Hematopoietic multipotent progenitor cell (in vitro differentiated cells): ENCODE data around the gene CHRM1. TPM values are rescaled to one million over a fixed set of nuclear protein-coding genes. Genes with fewer than 3 reads are reported as not detected.
A peak's percentile ranks its signal among the peaks of the same experiment; 100 is the strongest.

Experiments
- DNase-seq, 3 donors: peaks; one replicate each; pipeline ENCODE4 v3.0.0-alpha.2; 2011 to 2015; ENCODE audit warnings: low read depth in 2 of 3, low spot score in 2 of 3
- total RNA-seq: library from RNA; depleted of rRNA; stranded (reverse); fragments of >200 nt; gene quantifications from one replicate; pipeline ENCODE4 v1.2.3, GENCODE V29; 2012

Gene CHRM1
- total RNA-seq, 1 donor, result under 0.01 TPM

DNA sequence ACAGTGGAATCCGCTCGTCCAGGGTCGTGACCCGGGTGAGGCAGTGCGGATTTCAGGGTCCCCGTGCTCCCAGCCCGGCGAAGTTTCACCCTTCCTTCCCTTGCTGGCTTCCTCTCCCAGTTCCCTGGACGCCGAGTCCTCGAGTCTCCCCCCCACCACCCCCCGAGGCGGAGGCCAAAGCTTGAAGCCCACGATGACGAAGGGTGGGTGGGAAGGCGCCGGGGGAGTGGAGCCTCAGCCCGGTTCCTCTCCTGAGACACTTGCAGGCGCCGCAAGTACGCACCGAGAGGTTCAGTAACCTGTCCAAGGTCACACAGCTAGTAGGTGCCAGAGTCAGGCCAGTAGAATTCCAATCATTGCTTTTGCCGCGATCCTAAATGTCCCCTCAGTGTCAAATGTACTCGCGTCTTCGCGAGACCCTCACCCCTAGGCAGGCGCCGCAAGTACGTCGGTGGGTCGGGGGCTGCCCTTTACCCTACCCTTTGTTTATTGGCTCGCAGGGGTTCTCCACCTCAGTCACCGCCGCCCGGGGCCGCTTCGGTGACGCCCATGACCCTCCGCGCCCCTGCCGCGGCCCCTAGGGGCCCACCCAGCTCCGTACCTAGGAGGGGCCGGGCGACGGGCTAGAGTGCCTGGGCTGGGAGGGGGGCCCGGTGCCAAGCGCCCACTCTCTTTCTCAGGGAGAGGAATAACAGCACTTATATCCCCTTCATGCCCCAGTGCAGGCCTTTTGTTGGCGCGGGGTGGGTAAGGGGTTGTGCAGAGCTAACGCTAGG is 5.7 kb upstream of the CHRM1 start:
- no peak for DNase-seq

DNA sequence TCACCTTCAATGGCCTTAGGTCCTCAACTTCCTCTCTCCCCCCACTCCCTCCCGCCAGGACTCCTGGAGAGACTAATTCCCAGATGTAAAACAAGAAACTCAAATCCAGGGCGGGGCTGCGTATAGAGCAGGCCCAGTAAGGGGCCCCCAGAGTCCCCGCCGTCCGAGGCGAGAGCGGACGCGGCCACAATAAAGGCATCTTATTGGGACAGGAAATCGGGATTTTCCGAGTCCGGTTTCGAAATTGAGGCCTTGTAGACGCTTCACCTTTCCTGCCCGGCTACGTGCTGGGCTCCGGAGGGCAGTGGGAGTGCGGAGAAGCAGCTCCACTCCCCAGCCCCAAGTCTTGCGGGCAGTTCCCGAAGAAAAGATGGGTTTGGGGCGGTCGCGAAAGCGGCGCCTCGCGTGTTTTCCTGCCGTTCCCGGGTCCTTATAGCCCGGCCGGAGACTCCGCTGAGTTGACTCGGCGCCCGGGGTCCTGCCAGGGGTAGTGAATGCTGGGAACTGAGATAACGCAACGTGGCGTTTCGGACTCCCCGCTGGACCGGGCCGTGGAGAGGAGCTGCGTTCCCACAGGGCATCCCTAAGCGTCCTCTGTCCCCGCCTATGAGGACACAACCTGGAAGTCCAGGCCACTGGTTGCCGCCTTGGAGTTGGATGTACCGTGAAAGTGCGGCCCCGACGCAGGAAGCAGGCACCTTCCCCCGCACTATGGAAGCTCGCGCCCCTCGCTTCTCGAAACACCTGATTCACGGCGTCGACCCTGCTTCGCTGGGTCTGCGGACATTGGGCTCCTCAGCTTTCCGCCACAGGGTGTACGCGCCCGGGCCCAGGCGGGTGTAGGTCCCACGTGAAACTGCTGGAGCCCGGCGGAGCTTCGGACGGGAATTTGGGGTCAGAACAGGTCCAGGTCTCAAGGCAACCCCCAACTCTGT is 4.8 kb upstream of the CHRM1 start:
- DNase-seq, result no peak

DNA sequence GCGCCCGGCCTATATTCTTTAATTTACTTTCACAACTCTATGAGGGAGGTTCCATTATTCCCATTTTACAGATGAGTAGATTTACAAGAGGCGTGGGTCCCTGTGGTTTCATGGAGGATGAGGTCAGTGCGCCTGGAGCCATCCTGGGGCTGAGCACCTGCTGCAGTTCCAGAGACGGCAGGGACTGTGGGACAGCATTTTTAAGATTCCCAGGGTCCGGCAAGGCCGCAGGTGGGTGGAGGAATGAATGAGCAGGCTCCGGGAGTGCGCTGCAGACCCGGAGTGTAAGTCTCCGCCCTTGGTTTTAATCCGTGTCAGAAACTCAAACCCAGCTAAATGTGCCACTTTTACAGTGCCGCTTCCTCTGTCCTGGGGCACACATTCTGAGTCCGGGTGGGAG is 4.1 kb upstream of the CHRM1 start:
- DNase-seq, result no peak

DNA sequence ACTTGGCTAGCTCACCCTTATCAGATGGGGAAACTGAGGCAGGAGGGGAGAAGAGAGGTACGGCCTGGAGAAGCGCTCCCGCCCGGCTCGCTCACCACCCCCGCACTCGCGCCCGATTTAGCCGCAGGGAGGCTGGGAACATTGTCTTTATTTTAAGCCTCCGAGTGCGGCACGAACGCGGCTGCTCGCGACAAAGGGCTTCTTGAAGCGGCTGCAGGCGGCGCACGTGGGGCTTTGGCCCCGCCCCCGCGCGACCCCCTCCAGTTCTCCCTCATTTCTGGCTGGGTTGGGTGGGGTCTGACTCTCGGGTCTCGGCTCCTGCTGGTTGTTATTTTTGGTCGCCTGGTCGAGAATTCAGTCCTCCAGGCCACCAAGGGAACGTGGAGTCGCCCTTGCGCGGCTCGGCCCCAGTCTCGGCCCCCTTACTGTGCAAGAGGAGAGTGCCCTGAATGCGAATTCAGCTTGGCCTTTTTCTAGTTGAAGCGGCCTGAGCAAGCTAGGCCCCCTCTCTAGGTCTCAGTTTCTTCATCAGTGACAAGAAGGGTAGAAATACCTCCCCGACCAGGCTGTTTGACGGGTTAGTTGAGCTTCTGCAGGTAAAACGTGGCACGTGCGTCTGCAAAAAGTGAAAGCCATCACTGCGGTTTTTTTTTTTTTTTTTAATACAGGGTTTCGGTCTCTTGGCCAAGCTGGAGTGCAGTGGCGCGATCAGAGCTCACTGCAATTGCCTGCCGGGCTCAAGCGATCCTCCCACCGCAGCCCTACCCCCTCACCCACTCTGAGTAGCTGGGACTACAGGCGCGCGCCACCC is 2.6 kb upstream of the CHRM1 start:
- DNase-seq, result peak in 2 of 3 donors; percentile 45 to 53

DNA sequence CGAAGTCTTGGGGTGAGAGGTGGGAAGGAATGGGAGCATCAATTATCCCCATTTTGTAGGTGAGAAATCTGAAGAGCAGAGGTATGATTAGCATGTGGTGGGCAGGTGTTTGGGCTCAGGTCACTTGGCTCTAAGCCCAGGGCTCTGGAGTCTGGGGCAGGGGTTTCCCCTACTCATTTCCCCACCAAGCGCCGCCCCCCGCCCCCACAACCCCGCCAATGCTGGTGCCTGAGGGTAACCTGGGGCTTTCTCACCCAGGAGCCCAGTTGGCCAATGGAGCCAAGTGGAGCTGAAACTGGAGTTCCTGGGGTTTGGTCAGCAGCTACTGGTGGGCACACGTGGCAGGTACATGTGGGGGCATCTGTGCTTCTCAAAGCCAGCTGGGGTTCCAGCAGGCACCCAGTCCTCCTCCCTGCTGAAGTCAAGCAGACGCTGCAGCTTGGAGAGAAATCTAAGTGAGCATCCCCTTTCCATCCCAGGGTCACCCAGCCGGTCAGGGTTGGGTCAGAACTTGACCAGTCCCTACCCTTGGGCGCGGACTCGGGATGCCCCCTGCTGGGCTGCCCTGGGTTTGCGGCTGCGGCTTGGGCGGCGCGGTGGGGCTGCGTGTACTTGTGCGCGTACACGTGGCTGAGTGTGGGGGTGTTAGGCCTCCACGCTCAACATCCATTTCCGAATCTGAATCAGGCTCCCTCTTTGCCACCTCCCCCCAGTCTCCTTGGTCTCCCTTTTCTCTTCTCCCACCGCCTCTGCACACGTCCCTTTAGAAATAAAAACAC is 1.7 kb upstream of the CHRM1 start:
- no peak for DNase-seq

DNA sequence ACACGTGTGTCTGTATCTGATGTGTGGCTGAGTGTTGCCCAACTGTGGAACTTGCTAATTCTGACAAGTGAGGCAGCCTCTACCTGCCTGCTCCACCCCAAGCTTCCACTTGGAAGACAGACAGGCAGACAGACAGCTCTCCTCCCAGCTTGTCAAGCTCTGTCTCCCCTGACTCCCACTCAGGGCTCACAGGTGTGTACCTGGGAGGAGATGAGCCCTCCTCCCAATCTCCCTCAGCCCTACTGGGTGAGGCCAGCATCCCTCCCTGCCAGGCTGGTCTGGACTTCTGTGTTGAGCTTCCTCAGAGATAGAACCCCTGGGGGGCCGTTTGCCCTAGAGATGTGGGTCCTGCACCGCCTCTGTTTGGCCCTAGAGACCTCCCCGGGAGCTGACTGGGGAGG is 1.0 kb upstream of the CHRM1 start:
- no peak for DNase-seq

DNA sequence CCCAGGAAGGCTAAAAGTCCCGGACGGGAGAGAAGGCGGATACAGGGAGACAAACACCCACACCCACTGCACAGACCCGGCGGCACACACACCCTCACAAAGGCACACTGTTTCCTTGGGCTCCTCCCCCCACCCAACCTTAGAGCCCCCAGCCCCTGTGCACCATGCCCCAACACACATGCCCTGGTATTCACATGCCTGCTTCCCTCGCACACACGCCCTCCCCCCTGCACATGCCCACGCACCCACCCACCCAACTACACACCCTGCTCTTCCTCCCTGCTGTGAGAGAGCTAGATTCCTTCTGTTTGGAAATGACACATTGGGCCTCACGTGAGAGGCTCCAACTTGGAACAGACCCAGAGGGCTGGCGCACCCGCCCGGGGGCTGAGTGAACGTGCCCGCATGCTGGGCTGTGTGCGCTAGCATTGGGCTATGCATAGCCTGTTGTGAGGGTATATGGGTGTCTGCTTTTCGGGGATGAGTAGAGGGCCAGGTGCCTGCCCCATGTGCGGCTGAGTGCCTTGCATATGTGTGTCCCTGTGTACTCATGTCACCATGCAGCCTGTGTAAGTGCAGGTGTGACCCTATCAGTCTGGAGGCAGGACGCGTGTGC is 518 bp upstream of the CHRM1 start:
- no peak for DNase-seq

DNA sequence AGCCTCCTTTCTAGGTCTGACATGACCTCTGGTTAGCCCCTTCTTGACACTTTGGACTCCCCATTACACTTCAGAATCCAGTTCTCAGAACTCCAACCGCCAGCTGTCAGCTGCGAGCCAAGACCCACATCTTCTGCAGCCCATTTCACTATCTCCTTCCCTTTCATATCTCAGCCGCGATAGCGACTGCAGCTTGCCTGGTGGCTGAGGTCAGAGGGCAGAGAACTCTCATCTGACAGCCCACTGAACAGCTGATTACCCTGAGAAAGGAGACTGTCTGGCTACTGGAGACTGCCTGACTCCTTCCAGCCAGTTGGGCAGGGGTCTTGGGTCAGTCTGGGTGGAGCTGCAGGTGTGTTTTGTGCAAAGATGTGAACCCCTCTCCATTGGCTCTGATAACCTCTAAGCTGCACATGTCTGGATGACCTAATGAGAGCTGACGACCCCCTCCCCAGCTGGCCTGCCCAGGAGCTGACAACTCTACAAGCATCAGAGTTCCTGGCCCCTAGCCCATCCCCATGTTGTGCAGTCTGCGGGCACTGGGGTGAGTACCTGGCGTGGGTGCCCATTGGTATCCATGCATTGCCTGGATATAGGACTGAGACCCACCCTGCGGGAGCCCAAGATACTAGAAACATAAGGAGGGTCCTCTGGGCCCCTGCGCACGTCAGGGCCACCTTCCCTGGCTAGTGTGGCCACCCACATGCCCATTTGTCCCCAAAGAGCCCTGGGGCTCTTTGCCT is 1.1 kb downstream of the CHRM1 start:
- no peak for DNase-seq

DNA sequence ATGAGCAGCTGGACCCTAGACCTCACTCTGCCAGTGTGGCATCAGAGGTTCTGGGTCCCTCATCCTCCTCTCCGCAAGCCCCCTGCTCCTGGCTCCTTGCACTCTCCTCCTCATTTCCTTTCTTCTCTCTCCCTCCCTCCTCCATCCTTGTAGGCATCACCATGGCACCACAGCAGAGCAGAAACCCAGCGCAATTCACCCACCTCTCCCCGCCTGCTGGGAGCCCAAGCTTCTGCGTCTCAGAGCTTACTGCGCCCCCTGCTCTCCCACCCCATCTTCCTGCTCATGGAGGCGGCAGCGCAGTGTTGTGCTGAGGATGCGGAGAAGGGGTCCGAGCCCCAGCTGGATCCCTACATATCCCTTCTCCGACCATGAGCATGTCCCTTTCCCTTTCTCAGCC is 1.7 kb downstream of the CHRM1 start:
- DNase-seq, result no peak

DNA sequence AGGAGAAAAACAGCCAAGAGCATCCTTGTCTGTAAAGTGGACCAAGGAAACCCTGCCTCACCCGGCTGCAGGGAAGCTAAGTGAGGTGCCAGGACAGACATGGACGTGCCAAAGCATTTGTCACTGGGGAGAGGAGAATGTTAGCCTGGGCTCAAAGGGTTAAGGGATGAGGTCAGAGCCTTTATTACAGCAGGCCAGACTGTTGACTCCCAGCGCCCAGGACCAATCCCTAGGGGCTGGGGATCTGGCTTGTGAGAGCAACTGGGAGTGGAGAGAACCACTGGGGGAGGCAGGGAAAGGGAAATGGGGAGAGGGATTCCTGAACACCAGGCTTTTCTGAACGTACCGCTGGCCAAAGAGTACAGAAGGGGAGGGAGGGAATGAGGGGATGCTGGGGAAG is 2.6 kb downstream of the CHRM1 start:
- no peak for DNase-seq

DNA sequence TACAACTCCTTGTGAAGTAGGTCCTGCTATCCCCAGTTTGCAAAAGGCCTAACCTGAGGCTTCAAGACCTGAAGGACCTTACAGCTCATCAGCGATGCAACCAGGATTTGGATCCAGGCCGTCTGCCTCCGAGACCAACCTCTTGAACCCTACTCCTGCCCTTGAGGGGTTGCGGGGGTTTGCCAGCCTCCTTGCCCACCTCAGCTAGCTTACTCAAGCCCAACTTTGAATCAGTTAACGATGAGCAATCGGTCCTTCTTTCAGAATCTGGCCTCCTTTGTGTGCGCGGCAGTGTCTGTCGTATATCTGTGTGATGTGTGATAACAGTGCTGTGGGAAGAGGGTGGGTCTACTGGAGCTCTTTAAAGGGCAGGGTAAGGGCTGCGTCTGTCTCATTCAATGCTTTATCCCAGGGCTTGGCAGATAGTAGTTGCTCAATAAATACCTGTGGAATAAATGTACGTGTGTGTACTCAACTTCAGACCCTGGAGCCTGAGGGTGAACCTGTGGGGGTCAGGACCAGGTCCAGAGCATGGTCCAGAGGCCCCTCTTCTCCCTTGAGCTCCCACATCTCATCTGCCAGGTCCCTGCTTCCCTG is 3.2 kb downstream of the CHRM1 start:
- DNase-seq, result no peak

DNA sequence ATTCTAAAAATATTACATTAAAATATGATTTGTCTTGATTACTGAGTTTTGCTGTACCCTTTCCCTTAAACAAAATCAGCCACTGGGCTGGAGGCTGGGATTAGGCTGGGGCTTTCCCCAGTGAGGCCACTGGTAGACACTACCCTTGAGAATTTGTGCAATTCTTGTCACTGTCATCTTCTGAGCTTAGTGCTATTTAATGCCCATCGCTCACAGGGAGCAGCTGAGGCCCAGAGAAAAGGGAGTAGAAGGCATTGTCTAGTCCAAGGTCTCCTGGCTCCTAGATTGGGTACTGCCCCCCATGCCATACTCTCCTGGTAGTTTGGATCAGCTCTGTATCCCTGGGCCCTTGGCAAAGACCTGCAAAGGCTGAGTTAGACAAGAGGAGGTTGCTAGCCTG is 6.7 kb downstream of the CHRM1 start:
- no peak for DNase-seq

DNA sequence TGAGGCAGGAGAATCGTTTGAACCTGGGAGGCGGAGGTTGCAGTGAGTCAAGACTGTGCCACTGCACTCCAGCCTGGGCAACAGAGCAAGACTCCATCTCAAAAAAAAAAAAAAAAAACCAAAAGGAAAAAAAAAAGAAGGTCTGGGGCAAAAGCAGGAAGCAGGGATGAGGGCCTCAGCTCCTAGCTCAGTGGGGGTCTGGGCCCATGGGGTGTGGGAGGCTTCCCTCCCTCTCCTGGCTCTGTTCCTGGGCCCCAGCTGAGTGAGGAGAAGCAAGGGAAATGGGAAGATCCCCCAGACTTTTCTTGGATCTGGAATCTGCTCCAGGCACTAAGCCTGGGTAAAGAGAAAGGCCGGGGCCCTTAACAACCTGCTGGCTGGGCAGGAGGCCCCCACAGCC is 8.9 kb downstream of the CHRM1 start:
- DNase-seq, result no peak

DNA sequence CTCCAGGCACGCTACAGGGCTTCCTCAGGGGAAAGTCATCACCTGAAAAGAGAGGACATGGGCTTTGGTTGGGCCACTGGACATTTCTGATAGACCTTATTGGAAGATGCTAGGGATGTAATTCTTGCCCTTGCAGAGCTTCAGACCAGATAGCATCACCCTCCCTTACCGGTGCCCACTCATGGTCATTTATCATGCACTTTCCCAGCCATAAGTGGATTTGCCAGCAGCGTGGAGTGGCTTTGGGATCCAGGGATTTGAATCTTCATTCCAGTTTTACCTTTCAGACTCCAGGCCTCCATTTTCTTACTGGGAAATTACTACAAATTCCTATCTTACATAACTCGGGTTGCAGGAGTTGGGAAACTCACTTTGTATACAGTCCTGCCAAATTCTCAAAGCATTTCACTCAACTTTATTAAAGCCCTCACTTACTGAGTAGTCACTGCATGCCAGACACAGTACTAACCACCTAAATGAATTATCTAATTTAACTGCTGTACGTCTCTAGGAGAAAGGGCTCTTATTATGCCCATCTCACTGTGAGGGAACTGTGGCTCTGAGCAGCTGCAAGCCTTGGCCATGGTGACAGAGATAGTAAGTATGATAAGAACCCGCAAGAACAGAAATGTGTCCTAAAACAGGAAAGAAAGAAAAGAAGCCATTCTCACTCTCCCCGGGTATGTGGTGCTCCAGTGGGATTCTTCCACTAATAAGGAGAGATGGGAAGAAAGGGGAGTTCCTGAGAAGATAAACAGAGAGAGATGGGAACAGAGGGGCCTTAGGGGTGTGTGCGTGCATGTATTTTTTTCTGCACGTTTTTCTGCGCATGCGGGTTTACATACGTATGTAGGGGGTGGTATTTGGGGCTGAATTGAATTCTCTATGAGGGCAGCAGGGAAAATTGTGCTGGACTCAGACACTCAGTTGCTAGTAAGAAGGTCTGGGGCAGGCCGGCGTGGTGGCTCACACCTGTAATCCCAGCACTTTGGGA is 9.7 kb downstream of the CHRM1 start:
- peak in 1 of 3 donors; percentile 48 for DNase-seq

DNA sequence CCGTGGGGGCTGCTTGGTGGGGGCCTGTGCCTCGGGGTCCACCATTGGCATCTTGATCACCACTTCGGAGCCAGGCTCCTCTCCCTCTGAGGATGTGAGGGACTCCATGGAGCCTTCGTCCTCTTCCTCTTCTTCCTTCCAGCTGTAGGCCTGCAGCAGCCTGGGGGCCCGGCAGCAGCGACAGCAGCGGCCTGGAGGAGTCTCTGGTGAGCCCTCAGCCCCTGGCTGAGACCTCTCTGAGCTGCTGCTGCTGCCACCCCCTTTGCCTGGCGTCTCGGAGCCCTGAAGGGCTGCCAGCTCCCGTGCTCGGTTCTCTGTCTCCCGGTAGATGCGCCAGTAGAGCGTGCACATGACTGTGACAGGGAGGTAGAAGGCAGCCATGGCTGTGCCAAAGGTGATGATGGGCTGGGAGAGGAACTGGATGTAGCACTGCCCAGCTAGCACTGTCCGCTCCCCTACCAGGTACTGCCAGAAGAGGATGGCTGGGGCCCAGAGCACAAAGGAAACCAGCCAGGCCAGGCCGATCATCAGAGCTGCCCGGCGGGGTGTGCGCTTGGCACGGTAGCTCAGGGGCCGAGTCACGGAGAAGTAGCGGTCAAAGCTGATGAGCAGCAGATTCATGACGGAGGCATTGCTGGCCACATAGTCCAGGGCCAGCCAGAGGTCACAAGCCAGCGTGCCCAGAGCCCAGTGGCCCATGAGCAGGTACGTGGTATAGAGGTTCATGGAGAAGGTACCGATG is 10.9 kb downstream of the CHRM1 start:
- DNase-seq, result no peak

DNA sequence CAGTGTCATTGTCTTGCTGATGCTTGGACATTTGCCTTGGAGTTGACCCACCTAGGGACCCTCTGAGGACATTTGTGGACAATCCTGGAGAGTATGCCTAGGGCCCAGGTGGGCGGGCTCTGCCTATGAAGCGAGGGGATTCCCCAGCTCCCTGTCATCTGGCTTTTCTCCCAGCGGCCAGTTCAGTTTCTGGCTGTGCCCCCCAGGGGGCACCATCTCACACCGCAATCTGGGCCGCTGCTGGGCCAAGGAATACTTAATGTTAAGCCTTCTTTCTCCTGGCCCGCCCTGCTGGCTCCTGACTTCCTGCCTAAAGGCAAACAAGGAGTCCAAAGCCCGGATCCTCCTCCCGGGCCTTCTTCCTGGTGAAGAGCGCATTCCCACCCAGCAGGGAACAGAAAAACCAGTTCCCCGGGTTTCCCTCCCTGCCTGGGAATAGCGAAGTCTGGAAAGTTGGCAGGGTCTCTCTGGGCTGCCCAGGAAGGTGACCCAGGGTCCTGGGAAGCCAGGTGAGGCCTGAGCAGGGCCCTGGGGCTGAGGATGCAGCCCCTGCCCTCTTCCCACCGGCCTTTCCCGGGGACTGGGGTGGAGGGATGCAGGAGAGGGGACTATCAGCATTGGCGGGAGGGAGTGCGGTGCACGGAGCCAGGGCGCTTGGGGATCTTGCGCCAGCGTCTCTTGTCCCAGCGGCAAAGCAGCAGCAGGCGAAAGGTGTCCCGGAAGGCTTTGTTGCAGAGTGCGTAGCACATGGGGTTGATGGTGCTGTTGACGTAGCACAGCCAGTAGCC is 11.9 kb downstream of the CHRM1 start:
- DNase-seq, result peak in 2 of 3 donors; percentile 59 to 64
